Gastrocnemius medialis (tissue), 4 donors: ENCODE results near the gene FHOD3.

ENCODE experiments used
- CTCF ChIP-seq, 5 experiments: fragments of 450-650 bp in 3 of 5; fragments of 200-600 bp in 2 of 5; sonication (generic) in 2 of 5; IDR thresholded peaks in 4 of 5; conservative IDR thresholded peaks in 1 of 5; 1 replicate in 4 of 5; 2 replicates in 1 of 5; pipeline ENCODE4 v1.5.1; 2016 to 2019; ENCODE audit warnings: antibody characterized with exemption in 5 of 5, mild to moderate bottlenecking in 3 of 5, moderate library complexity in 3 of 5
- POLR2A ChIP-seq, 2 donors: fragments of 450-650 bp; IDR thresholded peaks; one replicate each; pipeline ENCODE4 v1.6.1; 2017; ENCODE audit warnings: antibody characterized with exemption in 2 of 2, mild to moderate bottlenecking in 2 of 2, moderate library complexity in 2 of 2

- TF ChIP-seq CTCF (IDR thresholded peaks at IDR 0.05 in 4 of 5, conservative IDR thresholded peaks at IDR 0.05 in 1 of 5) (no peak), POLR2A (IDR thresholded peaks at IDR 0.05) (no peak)
Measured at GRCh38 chr18:36813101-36813775, 515.7 kb downstream of the FHOD3 start.
